ENCODE measurements around the gene NDUFB10. TPM values are rescaled to one million over a fixed set of nuclear protein-coding genes. Genes with fewer than 3 reads are reported as not detected.
A peak's percentile ranks its signal among the peaks of the same experiment; 100 is the strongest.

The NDUFB10 gene
- total RNA-seq, 2 donors from 2014 or later = 95.0 to 103 TPM

- no peak for DNase-seq (ENCODE audit: low spot score)
- Mint-ChIP-seq H3K27ac (no peak overlapping the region), H3K9me3 (no peaks in the 10 kb centered on the region), H3K4me1 (ENCODE audit: low read depth in 2 of 2) (peaks cover 2 to 20% of the 10 kb centered on the region in 2 donors), H3K36me3 (no peaks in the 10 kb centered on the region), H3K27me3 (no peaks in the 10 kb centered on the region), H3K4me3 (no peak overlapping the region)
- ATAC-seq = no peak
Measured at GRCh38 chr16:1998852-1999801, 39.8 kb downstream of the NDUFB10 start.

- Mint-ChIP-seq H3K9me3 (no peaks in the 10 kb centered on the region), H3K27ac (no peak overlapping the region), H3K4me1 (ENCODE audit: low read depth in 2 of 2) (peaks cover 0 to 21% of the 10 kb centered on the region in 2 donors), H3K36me3 (no peaks in the 10 kb centered on the region), H3K4me3 (no peak overlapping the region), H3K27me3 (no peaks in the 10 kb centered on the region)
- no peak for ATAC-seq
- DNase-seq (ENCODE audit: low spot score) = no peak
Measured at GRCh38 chr16:1999866-2000514, 40.7 kb downstream of the NDUFB10 start.

- H3K4me1 Mint-ChIP-seq (ENCODE audit: low read depth in 2 of 2) = peaks cover 2 to 17% of the 10 kb centered on the region in 2 donors
- DNase-seq (ENCODE audit: low spot score) (no peak), ATAC-seq (no peak)
- H3K27ac Mint-ChIP-seq = no peak overlapping the region
- no peaks in the 10 kb centered on the region for H3K9me3 Mint-ChIP-seq
- H3K36me3 Mint-ChIP-seq = no peaks in the 10 kb centered on the region
- H3K27me3 Mint-ChIP-seq = no peaks in the 10 kb centered on the region
- no peak overlapping the region for H3K4me3 Mint-ChIP-seq
Measured at GRCh38 chr16:2001035-2001434, 41.7 kb downstream of the NDUFB10 start.

GRCh38 chr16:2001456-2002355 lies 42.4 kb downstream of the NDUFB10 start:
- no peak for DNase-seq (ENCODE audit: low spot score)
- Mint-ChIP-seq H3K27me3 (no peaks in the 10 kb centered on the region), H3K9me3 (no peaks in the 10 kb centered on the region), H3K4me3 (no peak overlapping the region), H3K27ac (no peak overlapping the region), H3K4me1 (ENCODE audit: low read depth in 2 of 2) (peaks cover 9 to 17% of the 10 kb centered on the region in 2 donors), H3K36me3 (no peaks in the 10 kb centered on the region)
- no peak for ATAC-seq

GRCh38 chr16:2002406-2003230 lies 43.3 kb downstream of the NDUFB10 start:
- H3K36me3 Mint-ChIP-seq = no peaks in the 10 kb centered on the region

GRCh38 chr16:2003231-2003826 lies 44.0 kb downstream of the NDUFB10 start:
- no peak overlapping the region for H3K4me3 Mint-ChIP-seq
- H3K27me3 Mint-ChIP-seq = no peaks in the 10 kb centered on the region
- H3K9me3 Mint-ChIP-seq = no peaks in the 10 kb centered on the region
- DNase-seq (ENCODE audit: low spot score) = no peak
- peaks cover 22 to 24% of the 10 kb centered on the region in 2 donors for H3K4me1 Mint-ChIP-seq (ENCODE audit: low read depth in 2 of 2)
- no peaks in the 10 kb centered on the region for H3K36me3 Mint-ChIP-seq
- no peak for ATAC-seq
- H3K27ac Mint-ChIP-seq = no peak overlapping the region

More at GRCh38 chr16:2002406-2003230, 43.3 kb downstream of the NDUFB10 start:
- H3K4me1 Mint-ChIP-seq (ENCODE audit: low read depth in 2 of 2) = peaks cover 15 to 20% of the 10 kb centered on the region in 2 donors
- H3K4me3 Mint-ChIP-seq = no peak overlapping the region
- DNase-seq (ENCODE audit: low spot score) (no peak), ATAC-seq (no peak)
- H3K27me3 Mint-ChIP-seq = no peaks in the 10 kb centered on the region
- H3K27ac Mint-ChIP-seq = no peak overlapping the region
- no peaks in the 10 kb centered on the region for H3K9me3 Mint-ChIP-seq

GRCh38 chr16:2003827-2004641 lies 44.7 kb downstream of the NDUFB10 start:
- ATAC-seq (peak; percentile 85 to 87), DNase-seq (ENCODE audit: low spot score) (peak; percentile 82)
- peaks cover 28% of the 10 kb centered on the region in 2 donors for H3K4me1 Mint-ChIP-seq (ENCODE audit: low read depth in 2 of 2)
- H3K4me3 Mint-ChIP-seq = no peak overlapping the region
- no peaks in the 10 kb centered on the region for H3K9me3 Mint-ChIP-seq
- no peaks in the 10 kb centered on the region for H3K36me3 Mint-ChIP-seq
- H3K27ac Mint-ChIP-seq = no peak overlapping the region
- no peaks in the 10 kb centered on the region for H3K27me3 Mint-ChIP-seq

- DNase-seq (ENCODE audit: low spot score) = no peak
- no peaks in the 10 kb centered on the region for H3K9me3 Mint-ChIP-seq
- no peaks in the 10 kb centered on the region for H3K27me3 Mint-ChIP-seq
Measured at GRCh38 chr16:2004795-2005517, 45.6 kb downstream of the NDUFB10 start.

GRCh38 chr16:2005646-2006045 lies 46.3 kb downstream of the NDUFB10 start:
- DNase-seq (ENCODE audit: low spot score) = no peak
- Mint-ChIP-seq H3K27ac (no peak overlapping the region), H3K4me3 (peak overlapping the region; percentile 95), H3K36me3 (no peaks in the 10 kb centered on the region), H3K27me3 (no peaks in the 10 kb centered on the region), H3K4me1 (ENCODE audit: low read depth in 2 of 2) (peaks cover 32 to 37% of the 10 kb centered on the region in 2 donors), H3K9me3 (no peaks in the 10 kb centered on the region)
- ATAC-seq = no peak

More at GRCh38 chr16:2004795-2005517, 45.6 kb downstream of the NDUFB10 start:
- peaks cover 28 to 30% of the 10 kb centered on the region in 2 donors for H3K4me1 Mint-ChIP-seq (ENCODE audit: low read depth in 2 of 2)
- no peaks in the 10 kb centered on the region for H3K36me3 Mint-ChIP-seq
- no peak overlapping the region for H3K4me3 Mint-ChIP-seq
- H3K27ac Mint-ChIP-seq = no peak overlapping the region
- ATAC-seq = no peak

GRCh38 chr16:2006317-2006716 lies 47.0 kb downstream of the NDUFB10 start:
- Mint-ChIP-seq H3K27me3 (no peaks in the 10 kb centered on the region), H3K4me3 (peak overlapping the region; percentile 95), H3K4me1 (ENCODE audit: low read depth in 2 of 2) (peaks cover 32 to 37% of the 10 kb centered on the region in 2 donors), H3K36me3 (no peaks in the 10 kb centered on the region), H3K9me3 (no peaks in the 10 kb centered on the region), H3K27ac (peak overlapping the region in 1 of 2 donors; percentile 63)
- DNase-seq (ENCODE audit: low spot score) (no peak), ATAC-seq (no peak)

- Mint-ChIP-seq H3K4me1 (ENCODE audit: low read depth in 2 of 2) (peaks cover 32 to 37% of the 10 kb centered on the region in 2 donors), H3K27ac (peak overlapping the region; percentile 81 to 86), H3K36me3 (no peaks in the 10 kb centered on the region), H3K4me3 (peak overlapping the region; percentile 95), H3K27me3 (no peaks in the 10 kb centered on the region), H3K9me3 (no peaks in the 10 kb centered on the region)
- DNase-seq (ENCODE audit: low spot score) = no peak
- no peak for ATAC-seq
Measured at GRCh38 chr16:2007081-2007836, 47.9 kb downstream of the NDUFB10 start.

Data from natural killer cell treated with Interleukin-12 subunit alpha and Interleukin-12 subunit beta and Interleukin-15 and Interleukin-18, amount 100 ng/mL, for 72 hours (primary cell).